GM12873 (cell line): ENCODE data around the gene FAM13C.
A peak's percentile ranks its signal among the peaks of the same experiment; 100 is the strongest.

ENCODE experiments used
- TF ChIP-seq, protein P1 (sequence below): IDR thresholded peaks from 2 replicates; pipeline ENCODE4 v1.5.1; 2012; ENCODE audit warnings: low read depth, mild to moderate bottlenecking, moderate library complexity, low read length, control low read depth; ENCODE audit not compliant: insufficient read depth; ENCODE audit errors: missing control alignments

The FAM13C gene

DNA sequence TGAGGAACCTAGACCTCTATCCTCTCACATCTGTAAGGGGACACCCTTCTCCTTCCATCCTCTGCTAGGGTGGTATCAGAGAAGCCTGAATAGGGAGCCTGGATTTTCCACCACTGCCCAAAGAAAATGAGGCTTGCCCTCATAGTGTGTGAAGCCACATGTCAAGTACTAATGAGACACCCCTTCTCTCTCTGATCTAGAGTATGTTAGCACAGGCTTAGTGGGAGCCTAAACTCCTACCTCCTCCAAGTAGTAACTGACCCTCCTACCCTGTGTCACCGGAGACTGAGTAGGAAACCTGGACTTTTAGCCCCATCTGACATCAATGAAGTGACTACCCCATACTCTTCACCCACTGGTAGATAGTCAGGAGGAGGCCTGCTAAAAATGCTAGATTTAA is 120.3 kb downstream of the FAM13C start:
- TF ChIP-seq, protein P1, sequence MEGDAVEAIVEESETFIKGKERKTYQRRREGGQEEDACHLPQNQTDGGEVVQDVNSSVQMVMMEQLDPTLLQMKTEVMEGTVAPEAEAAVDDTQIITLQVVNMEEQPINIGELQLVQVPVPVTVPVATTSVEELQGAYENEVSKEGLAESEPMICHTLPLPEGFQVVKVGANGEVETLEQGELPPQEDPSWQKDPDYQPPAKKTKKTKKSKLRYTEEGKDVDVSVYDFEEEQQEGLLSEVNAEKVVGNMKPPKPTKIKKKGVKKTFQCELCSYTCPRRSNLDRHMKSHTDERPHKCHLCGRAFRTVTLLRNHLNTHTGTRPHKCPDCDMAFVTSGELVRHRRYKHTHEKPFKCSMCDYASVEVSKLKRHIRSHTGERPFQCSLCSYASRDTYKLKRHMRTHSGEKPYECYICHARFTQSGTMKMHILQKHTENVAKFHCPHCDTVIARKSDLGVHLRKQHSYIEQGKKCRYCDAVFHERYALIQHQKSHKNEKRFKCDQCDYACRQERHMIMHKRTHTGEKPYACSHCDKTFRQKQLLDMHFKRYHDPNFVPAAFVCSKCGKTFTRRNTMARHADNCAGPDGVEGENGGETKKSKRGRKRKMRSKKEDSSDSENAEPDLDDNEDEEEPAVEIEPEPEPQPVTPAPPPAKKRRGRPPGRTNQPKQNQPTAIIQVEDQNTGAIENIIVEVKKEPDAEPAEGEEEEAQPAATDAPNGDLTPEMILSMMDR, result no peak

DNA sequence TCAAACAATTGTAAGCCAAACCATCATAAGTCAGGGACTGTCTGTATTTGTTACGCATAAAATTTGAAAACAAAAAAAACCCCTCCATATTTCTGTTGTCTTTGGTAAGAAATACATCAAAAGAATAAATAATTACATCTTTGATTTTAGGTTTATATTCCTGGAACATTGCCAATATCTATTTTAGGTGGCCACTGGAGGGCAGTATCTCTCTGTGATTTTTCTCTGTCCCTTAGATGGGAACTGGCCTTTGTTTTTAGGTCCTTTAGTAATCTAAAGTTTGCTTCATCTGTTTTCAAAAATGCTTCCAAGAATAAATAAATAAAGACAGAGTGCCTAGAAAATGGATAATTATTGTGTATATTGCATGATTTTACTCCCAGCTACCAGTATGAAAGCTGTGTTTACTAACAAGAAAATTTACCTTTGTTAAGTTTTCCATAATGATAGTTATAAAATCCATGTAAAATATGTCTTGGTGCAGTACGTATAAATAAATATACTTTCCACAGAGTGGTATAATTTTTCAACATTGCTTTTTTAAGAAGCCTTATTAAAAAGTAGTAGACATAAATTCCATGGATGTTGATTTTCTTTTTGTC is 121.7 kb downstream of the FAM13C start:
- TF ChIP-seq, protein P1, result peak; percentile 40

DNA sequence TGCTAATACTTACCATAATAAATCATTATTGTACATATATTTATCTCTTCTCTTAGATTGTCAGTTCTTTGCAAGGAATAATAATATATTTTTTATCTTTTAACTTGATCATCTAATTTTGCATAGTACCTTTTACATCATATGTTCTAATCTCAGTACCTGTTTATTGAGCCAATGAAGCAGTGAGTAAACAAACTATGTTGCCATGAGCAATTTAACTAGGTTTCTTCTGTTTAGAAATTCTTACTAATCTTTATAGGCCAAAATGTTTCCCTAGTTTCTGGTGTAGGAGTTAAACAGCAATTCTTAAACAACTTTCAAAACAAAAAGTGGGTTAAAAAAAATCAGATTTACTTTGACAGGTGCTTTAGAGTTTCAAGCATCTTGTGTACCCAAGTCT is 124.6 kb downstream of the FAM13C start:
- TF ChIP-seq, protein P1, result no peak

DNA sequence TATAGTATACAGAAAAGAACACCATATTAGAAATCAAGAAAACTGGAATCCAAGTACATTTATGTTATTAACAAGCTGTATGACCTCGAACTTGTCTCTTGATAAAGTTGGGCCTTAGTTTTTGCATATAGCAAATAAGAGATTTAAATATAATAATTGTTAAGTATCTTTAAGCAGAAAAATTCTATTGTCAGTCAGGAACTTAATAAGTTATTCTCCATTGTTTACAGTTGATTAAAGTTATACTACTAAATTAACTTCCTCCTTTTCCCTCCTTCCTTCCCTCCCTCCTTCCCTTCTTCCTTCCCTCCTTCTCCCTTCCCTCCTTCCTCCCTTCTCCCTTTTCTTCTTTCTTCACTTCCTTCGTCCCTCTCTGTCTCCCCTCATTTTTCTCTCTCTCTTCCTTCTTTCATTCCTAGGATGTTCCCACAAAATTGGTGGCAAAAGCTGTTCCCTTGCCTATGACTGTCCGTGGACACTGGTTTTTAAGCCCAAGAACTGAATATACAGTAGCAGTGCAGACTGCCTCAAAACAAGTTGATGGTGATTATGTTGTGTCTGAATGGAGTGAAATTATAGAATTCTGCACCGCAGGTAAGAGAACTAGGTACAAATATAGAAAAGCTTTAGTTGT is 126.2 kb downstream of the FAM13C start:
- TF ChIP-seq, protein P1, result no peak

- TF ChIP-seq, protein P1, result peak; percentile 61
Observed at GRCh38 chr10:59234816-59235429, 127.4 kb downstream of the FAM13C start.

DNA sequence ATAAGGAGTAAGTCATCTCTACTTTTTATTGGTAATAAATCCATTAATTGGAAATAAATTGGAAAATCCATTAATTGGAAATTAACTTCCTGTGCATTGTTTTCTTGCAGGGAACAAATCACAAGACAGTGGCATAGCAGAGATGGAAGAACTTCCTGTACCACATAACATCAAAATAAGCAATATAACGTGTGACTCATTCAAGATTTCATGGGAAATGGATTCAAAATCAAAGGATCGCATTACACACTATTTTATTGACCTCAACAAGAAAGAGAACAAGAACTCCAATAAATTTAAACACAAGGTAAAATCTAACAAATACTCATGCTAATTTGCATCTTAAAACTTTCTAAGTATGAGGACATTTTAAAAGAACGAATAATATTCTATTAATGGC is 128.2 kb downstream of the FAM13C start:
- TF ChIP-seq, protein P1, result no peak

DNA sequence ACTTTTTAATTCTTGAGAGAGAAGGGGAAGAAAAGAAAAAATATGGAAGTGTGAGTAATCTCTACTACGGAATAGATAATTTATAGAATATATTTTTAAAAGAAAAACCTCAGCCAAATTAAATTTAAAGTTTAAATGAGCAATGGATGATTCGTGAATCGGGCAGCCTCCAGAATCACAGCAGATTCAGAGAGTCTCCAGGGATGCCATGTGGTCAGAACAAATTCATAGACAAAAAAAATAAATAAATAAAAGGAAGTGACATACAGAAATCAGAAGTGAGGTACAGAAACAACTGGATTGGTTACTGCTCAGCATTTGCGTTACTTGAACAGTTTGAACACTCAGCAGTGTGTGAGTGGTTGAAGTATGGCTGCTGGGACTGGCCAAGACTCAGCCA is 132.9 kb downstream of the FAM13C start:
- TF ChIP-seq, protein P1, result no peak
